ENCODE results near the gene TRAPPC10.

TRAPPC10 gene

GRCh38 chr21:44047996-44048560, 36.0 kb downstream of the TRAPPC10 start:
- DNase-seq: no peak

- DNase-seq: no peak
Measured at GRCh38 chr21:44049182-44049581, 37.1 kb downstream of the TRAPPC10 start.

GRCh38 chr21:44049606-44050005, 37.5 kb downstream of the TRAPPC10 start:
- DNase-seq: no peak

DNA sequence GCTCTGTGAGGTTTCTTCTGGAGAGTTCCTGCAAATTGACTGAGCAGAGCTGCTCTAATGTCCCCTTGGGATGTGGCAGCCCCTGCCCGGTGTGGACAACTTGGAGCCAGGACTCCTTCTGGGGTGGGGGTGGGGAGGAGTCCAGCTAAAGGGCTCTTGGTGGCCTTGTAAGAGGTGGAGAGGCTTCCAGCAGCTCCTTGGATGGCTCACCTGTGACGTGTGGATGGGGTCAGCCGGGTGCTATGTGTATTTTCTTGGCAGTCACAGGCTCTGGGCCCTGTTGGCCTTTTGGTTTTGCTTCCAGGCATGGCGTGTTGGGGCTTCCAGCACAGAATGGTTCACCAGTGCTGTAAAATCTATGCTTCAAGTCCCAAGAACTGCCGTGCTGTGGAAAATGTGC, 38.2 kb downstream of the TRAPPC10 start:
- DNase-seq: no peak

DNA sequence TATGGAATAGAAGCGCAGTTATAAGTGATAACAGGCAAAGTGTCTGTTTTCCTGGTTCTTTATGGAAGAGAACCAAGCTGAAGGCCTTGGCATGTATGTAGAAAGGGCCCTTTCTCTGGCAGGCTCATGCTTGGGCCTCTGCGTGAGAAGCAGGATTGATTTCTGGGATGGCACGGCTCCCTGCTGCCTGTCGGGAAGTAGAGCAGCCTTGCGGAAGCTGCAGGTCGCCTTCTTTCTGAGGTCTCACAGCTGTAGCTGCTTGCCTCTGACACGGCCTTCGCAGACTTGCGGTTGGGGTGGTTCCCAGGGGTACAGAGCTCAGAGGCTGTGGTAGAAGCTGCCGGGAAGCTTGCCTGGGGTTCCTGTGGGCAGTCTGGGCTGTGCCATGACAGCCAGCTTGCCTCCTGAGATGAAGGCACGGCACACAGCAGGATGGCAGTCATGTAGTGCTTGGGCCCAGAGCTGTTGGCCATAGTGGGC, 39.4 kb downstream of the TRAPPC10 start:
- DNase-seq: no peak

GRCh38 chr21:44052071-44052829, 40.1 kb downstream of the TRAPPC10 start:
- DNase-seq: no peak

DNA sequence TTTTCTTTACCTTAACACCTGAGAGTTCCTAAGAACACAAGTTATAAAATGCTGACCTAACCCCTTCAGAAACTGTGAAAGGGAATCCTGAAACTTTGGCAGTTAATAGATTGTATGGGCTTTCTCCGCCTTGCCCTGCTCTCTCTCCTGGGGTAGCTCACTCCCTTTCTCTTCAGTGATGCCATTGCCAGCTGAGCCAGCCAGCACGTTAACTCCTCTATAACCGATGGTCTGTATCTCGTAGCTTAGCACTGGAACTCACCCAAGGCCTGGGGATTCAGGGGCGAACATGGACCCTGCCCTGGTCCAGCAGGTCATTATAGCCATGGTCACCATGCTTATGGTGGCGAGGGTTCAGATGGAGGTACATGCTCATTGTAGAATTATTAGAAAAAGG, 40.7 kb downstream of the TRAPPC10 start:
- DNase-seq: no peak

DNA sequence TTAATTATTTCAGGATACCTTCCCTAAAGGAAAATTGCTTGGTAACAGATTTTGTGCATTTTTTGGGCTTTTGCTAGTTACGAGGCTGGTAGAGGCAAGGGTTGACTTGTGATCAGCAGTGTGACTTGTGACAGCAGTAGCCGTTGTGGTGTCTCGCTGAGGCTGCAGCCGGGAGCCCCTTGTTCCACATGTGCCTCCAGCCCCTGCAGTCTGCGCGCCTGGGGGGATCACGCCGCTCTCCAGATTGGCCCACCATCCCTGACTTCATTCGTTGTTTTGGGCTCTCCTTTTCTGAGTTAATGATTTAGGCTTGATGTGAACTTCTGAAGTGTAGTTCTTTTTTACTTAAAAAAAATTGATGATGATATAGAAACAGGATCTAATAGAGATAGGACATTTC, 41.5 kb downstream of the TRAPPC10 start:
- no peak for DNase-seq

DNA sequence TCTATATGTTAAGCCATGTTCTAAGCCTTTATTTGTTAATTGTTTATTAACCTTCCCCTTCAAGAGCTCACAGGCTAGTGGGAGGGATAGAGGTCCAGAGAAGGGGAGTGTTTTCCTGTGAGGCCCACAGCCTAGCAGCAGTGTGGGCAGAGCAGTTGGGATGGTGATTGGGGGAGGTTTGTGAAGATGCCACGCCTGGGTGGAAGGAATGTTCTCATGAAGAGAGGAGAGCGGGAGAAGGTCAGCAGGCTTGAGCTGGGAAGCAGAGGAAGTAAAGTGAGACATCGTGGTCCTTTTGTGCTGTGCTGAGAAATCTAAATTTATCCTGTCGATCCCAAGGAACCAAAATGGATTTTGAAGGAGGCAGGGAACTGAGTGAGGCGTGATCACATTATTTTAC, 42.6 kb downstream of the TRAPPC10 start:
- no peak for DNase-seq

GRCh38 chr21:44057055-44057454, 44.9 kb downstream of the TRAPPC10 start:
- no peak for DNase-seq

DNA sequence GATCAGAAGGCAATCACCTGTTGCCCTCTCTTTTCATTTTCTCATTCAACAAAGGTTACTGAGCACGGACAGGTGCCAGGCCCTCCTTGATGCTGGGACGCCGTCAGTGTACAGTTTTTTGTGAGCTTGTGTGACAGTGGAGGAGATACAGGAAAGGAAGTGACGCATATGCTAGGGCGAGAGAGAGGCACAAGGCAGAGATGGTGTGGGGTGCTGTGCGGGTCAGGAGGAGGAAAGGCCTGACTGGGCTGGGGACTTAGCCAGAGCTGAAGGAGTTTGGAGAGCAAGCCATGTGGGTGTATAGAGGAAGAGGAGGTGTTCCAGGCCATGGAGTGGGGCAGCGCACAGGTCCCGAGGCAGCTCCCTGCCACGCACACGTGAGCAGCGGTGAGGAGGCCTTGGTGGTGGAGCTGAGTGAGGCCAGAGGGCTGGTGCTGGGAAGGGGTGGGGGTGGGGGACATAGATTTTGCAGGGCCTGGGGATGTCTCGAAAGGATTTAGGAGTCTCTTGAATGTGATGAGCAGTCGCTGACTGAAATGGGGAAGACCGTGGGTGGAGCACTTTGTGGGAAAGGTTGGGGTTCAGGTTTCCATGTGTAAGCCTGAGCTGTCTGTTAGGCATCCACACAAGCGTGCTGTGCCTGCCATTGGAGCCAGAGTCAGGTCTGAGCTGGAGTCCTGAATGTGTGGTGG, 46.0 kb downstream of the TRAPPC10 start:
- DNase-seq: no peak

GRCh38 chr21:44058652-44058964, 46.5 kb downstream of the TRAPPC10 start:
- DNase-seq: no peak

DNA sequence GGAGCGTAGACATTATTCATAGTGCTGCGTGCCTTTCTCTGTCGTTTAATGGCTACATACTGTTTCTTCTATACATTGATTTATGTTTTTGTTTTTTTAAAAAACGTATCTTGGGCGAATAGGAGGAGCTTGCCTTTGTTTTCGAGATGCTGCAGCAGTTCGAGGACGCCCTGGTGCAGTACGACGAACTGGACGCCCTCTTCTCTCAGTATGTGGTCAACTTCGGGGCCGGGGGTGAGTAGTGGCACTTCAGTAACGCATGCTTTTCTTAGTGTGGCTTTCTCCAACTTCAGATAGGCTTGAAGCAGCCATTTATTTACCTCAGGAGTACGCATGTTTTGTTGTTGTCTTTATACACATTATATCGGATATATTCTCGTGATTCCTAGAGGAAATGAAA, 46.9 kb downstream of the TRAPPC10 start:
- no peak for DNase-seq

GRCh38 chr21:44059710-44060109, 47.6 kb downstream of the TRAPPC10 start:
- DNase-seq: no peak

DNA sequence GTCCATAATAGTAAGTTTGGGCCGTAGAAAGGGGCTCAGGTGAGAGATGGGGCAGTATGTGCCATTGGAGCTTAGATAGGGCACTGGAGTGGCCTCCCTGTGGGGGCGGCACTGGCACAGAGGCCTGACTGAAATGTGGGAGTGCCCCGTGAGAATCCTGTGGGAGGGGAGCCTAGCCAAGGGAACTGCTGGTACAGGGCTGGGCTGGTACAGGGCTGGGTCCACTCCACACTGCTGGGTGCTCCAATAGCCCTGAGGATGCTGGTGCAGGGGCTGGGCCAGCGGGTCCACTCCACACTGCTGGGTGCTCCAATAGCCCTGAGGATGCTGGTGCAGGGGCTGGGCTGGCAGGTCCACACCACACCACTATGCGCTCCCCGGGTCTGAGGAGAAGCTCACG, 50.3 kb downstream of the TRAPPC10 start:
- no peak for DNase-seq

- no peak for DNase-seq
Measured at GRCh38 chr21:44063151-44063912, 51.2 kb downstream of the TRAPPC10 start.

- DNase-seq: no peak
Measured at GRCh38 chr21:44064852-44065403, 52.8 kb downstream of the TRAPPC10 start.

GRCh38 chr21:44065428-44065827, 53.3 kb downstream of the TRAPPC10 start:
- DNase-seq: peak in 1 of 2 donors; percentile 74

- DNase-seq: no peak
Measured at GRCh38 chr21:44066116-44066515, 54.0 kb downstream of the TRAPPC10 start.

- no peak for DNase-seq
Measured at GRCh38 chr21:44067011-44067839, 55.1 kb downstream of the TRAPPC10 start.

DNA sequence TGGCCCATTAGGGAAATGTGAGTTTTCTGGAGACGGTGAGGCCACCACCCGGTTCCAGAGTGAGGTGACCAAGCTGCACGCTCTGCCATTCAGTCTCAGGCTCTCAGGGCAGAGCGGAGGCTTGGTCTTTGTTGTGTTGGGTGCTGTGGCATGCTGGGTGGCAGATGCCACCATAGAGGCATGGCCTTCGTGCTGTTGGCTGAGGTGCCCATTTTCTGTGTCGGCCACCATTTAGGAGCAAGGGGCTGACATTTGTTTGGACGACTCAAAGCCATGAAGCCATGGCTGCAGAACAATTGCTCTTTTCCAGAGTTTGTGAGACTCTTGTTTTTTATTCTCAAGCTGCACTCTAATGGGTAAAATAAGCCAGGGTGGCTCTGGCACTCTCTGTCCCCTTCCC, 58.3 kb downstream of the TRAPPC10 start:
- DNase-seq: no peak
